Diencephalon (tissue), 1 donor: ENCODE data around the gene TEX53. TPM values are rescaled to one million over a fixed set of nuclear protein-coding genes. Genes with fewer than 3 reads are reported as not detected.

Experiments
- small RNA-seq: library from RNA; depleted of rRNA; stranded (forward); fragments of <200 nt; gene quantifications from one replicate; pipeline ENCODE3, GENCODE V24; 2014
- total RNA-seq: library from RNA; depleted of rRNA; stranded (reverse); fragments of >200 nt; gene quantifications from one replicate; pipeline ENCODE4 v1.2.3, GENCODE V29; 2014

Gene TEX53
- total RNA-seq: not detected

DNA sequence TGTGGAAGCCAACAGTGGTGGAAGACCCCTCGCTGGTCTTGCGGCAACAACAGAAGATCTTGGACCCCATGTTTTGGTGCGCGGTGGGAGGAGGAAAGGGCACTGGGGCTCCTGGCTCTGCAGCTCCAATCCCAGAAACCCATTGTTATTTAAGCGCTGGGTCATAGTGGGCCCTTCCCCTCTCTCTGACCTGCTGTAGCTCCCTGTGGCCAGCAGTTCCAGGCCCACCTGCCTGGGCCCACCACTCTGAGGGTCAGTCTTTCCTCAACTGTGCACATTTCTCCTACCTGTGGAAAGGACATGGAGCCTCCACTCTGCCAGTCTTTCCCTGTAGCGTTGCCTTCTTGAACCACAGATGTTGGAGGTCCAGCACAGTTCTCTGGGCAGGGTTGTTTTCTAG lies at the start of gene TEX53:
TEX53 (minus strand) TSS at position 101 of the 400 bp plus-strand sequence; CDS start at position 70, 31 bp downstream.

DNA sequence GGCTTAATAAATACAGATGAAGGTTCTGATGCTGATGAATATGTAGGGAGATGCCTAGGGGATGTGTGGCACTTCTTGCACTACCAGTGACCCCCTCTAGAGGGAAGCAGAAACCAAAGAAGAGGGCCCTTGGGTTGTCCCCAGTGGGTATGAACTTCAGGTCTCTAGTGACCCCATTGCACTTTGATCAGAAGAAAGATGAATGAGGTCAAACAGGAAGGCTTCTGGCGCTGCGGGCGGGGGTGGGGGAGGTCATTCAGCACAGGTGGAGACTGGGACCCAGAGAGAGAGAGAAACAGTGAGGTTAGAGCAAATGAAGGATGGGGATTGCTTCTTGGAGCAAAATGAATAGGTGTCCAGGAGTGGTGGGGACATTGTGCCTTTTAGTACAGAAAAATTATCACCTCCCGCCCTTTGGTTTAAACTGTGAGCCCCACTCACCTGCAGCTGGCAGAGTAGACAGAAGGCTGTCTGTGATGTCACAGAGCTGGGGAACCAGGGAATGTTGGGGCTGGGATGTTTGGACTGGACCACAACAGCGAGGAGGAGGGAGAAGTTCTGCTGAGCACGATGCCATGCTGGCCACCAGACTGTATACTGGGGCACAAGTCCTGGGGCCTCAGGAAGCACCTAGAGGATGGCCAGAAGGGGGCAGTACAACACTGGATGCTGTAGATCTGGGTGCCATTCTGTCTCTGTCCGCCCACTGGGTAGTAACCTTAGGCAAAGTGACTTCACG lies 24.2 kb upstream of the TEX53 start, which contains the start of gene TEX48:
TEX48 (minus strand) TSS at position 599 of the 739 bp plus-strand sequence. CDS start 10,469 bp downstream, outside the sequence.

Small RNA genes within 50 kb of the gene (small RNA-seq; reads per million reads assigned to genes)
- not detected for gene RF00019

Other genes starting within 250 kb of the TEX53 start
- 5.8 TPM for gene WHRN, start 152.3 kb downstream of the TEX53 start, total RNA-seq
- 100 TPM for gene ATP6V1G1, start 70.0 kb downstream of the TEX53 start, total RNA-seq
- gene TMEM268, start 46.5 kb downstream of the TEX53 start, total RNA-seq: 30.0 TPM
- not detected for gene TEX48, start 24.4 kb upstream of the TEX53 start, total RNA-seq
- 0.23 TPM for gene TNFSF15, start 148.2 kb upstream of the TEX53 start, total RNA-seq